Stimulated activated CD4-positive, alpha-beta T cell treated with anti-CD3 and anti-CD28 coated beads, Interleukin-4, amount 100 ng/mL, for 24 hours (primary cell): Measurements from ENCODE around the gene PARD3.

Experiments used
- DNase-seq: peaks from one replicate; pipeline ENCODE4 v3.0.0-alpha.2; 2020

PARD3 gene

GRCh38 chr10:34231441-34232180 lies 583.5 kb downstream of the PARD3 start:
- no peak for DNase-seq

GRCh38 chr10:34229917-34230316 lies 585.2 kb downstream of the PARD3 start:
- DNase-seq = no peak

DNA sequence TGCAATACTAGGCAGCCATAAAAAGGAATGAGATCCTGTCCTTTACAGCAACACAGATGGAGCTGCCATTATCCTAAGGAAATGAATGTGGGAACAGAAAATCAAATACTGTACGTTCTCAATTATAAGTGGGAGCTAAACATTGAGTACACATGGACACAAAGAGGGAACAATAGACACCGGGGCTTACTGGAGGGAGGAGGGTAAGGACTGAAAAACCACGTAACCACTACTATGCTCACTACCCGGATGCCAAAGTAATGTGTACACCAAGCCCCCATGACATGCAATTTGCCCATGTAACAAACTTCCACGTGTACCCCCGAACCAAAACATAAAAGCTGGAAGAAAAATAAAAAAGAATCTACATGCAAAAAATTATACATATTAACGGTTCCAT lies 587.0 kb downstream of the PARD3 start:
- DNase-seq = no peak

GRCh38 chr10:34224639-34225038 lies 590.5 kb downstream of the PARD3 start:
- DNase-seq = no peak

DNA sequence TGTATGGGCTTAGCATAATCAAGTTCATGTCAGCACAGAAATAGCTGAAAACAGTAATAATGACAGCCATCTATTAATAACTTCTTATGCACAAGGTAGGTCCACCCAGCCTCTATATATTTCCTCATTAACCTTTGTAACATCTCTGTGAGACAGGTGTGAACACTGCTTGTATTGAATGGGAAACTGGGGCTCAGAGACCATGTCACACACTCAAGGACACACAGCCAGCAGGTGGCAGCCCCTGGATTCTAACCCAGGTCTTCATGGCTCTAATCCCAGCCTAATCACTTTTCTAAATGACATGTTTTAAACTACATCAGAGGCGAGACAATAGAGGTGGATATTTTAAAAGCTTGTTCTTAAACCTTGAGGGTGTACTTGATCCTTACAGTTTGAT lies 591.4 kb downstream of the PARD3 start:
- DNase-seq = no peak

GRCh38 chr10:34222359-34222758 lies 592.7 kb downstream of the PARD3 start:
- DNase-seq = no peak

DNA sequence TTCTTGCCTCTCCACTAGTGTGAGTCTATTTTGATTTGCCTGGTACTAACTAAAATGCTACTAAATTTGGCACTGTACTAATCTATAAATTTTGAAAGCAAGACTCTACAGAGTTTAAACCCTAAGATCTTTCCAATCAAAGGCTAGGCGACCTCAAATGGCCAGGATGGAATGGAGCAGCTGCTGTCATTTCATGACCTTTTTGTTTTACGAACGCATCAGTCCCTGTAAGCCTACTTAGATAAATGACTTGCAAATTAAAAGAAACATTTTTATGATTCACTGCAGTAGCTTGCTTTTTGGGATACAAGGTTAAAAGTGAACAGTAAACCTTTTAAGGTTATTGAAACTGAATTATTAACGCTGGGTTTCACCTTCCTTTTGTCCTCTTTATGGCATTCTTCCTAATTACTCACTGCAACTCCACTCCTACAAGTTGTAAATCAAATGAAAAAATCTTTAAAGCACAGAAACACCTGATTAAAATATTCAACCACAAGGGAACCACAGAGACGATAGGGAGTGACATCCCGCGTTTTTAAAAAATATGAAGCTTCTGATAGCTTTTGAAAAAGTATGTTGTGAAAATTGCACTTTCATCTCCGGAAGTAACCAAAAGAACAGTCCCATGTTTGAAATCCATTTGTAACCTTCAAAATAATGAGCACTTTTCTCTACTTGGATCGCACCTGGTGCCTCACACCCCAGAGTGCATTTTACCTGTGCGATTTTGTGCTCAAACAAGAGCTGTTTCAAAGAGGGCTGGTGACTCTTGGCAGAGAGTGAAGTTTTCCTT lies 595.1 kb downstream of the PARD3 start:
- no peak for DNase-seq

- no peak for DNase-seq
Measured at GRCh38 chr10:34217524-34217923, 597.6 kb downstream of the PARD3 start.

DNA sequence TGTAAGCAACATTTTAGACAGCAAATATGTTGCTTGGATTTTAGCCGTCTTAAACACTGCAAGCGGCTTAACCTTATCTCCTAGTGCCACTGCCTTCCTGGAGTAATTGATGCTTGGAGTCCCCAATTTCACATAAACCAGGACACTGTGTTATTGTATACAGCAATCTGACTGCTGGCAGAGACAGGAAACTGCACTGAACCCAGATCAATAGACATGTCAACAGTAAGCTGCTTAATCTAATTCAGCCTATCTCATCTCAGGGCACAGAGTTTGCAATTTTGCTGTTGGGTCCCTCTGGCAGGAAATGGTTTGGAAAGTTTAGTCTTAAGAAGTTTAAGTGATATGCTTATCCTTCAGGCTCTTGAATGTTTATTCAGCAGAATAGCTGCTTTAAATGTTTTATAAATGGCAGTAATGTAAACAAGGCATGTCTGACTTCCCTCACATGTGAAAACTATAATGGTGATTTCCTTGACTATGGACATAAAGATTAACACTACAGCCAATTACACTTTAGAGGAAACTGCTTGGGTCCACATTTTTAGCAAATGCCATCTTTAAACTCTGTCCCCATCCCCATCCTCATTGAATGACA lies 598.6 kb downstream of the PARD3 start:
- no peak for DNase-seq

DNA sequence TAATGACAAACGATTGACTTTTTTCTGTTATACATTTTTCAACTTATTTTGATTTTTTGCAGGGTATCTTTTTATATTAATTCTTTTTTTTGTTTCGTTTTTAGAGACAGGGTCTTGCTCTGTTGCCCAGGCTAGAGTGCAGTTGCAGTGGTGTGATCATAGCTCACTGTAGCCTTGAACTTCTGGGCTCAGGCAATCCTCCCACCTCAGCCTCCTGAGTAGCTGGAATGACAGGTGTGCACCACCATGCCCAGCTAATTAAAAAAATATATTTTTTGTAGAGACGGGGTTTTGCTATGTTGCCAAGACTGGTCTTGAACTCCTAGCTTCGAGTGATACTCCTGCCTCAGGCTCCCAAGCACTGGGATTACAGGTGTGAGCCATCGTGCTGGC lies 601.3 kb downstream of the PARD3 start:
- DNase-seq = no peak

GRCh38 chr10:34213193-34213804 lies 601.8 kb downstream of the PARD3 start:
- no peak for DNase-seq

GRCh38 chr10:34207343-34207742 lies 607.8 kb downstream of the PARD3 start:
- no peak for DNase-seq

GRCh38 chr10:34206935-34207268 lies 608.2 kb downstream of the PARD3 start:
- DNase-seq = no peak

- no peak for DNase-seq
Measured at GRCh38 chr10:34206078-34206934, 608.8 kb downstream of the PARD3 start.

- no peak for DNase-seq
Measured at GRCh38 chr10:34205452-34205851, 609.6 kb downstream of the PARD3 start.

- DNase-seq = no peak
Measured at GRCh38 chr10:34203966-34204630, 611.0 kb downstream of the PARD3 start.

GRCh38 chr10:34200355-34200901 lies 614.7 kb downstream of the PARD3 start:
- DNase-seq = no peak

- no peak for DNase-seq
Measured at GRCh38 chr10:34198953-34199352, 616.1 kb downstream of the PARD3 start.

DNA sequence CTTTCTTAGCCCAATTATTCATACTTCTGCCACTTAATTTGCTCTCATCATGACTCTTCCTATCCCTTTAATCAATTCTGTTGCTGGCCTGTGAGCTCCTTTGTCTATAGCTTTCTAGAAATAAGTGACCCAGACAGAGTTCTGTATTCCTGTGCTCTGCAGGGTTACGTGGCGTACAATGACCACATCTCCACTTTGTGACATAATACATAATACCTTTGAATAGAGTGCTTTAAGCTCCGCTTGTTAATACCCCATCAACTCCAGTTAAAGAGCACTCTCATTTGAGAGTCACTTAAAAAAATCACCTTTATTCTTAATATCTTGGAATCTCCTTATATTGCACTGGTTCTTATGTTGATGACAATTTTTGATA lies 619.0 kb downstream of the PARD3 start:
- DNase-seq = no peak

GRCh38 chr10:34195364-34196057 lies 619.6 kb downstream of the PARD3 start:
- no peak for DNase-seq

DNA sequence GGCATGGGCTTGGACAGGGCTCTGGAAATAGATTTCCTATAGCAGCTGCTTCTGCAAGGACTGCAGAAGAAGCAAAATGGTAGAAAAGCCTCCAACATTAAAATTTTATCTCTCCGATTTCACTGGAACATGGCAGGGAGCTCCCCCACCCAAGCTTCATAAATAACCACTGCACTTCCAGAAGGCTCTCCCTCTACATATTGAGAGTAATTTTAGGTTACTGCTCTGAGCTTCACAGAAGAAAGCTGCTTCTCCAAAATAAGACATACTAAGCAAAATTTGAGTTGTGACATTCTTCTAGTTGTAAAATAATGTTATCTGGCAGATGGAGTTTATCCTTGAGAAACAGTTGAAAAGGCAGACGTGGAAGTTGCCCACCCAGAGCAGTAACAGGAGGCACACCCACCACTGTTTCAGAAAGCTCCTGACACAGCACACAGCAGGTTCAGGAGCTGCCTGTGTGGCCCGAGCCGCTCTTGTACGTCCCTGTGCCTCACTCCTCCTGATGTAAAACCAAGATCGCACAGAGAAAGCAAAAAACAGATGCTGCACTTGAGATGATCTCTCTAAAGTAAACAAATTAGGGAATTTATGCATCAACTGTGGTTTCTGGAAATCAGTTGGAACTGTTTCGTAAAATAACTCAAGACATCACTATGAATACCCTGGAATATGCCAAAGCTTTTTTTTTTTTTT lies 621.0 kb downstream of the PARD3 start:
- no peak for DNase-seq
